A549 (cell line): ENCODE measurements around the gene KCNMA1.

Source experiments
- CBX2 ChIP-seq: fragments of 200-600 bp; sonication (generic); IDR thresholded peaks from 2 replicates; pipeline ENCODE4 v1.6.1; 2016; ENCODE audit warnings: low read depth, mild to moderate bottlenecking, borderline replicate concordance
- CHD4 ChIP-seq: fragments of 200-600 bp; sonication (generic); IDR thresholded peaks from 2 replicates; pipeline ENCODE4 v1.6.1; 2016; ENCODE audit warnings: antibody characterized with exemption, mild to moderate bottlenecking, borderline replicate concordance
- CTCF ChIP-seq: fragments of >200 bp; sonication (Bioruptor Twin); formaldehyde crosslinking; IDR thresholded peaks from 3 replicates; pipeline ENCODE4 v1.5.1; 2016
- EP300 ChIP-seq, 2 experiments: fragments of >200 bp; sonication (Bioruptor Twin); formaldehyde crosslinking; IDR thresholded peaks; 2 replicates in 1 of 2; 3 replicates in 1 of 2; pipeline ENCODE4 v1.6.1; 2016 to 2017
- MYC ChIP-seq: IDR thresholded peaks from 2 replicates; pipeline ENCODE4 v1.6.1; 2012; ENCODE audit warnings: mild to moderate bottlenecking, inconsistent platforms, low read length, improper control_type of control experiment, borderline replicate concordance
- PHF8 ChIP-seq: fragments of 200-600 bp; sonication (generic); IDR thresholded peaks from 2 replicates; pipeline ENCODE4 v1.6.1; 2016; ENCODE audit warnings: low read depth, mild to moderate bottlenecking, antibody characterized with exemption, moderate library complexity, borderline replicate concordance
- RAD21 ChIP-seq, 2 experiments: fragments of >200 bp in 1 of 2; sonication (Bioruptor Twin) in 1 of 2; formaldehyde crosslinking in 1 of 2; IDR thresholded peaks in 1 of 2; conservative IDR thresholded peaks in 1 of 2; 2 replicates in 1 of 2; 3 replicates in 1 of 2; pipeline ENCODE4 v1.6.1; 2012 to 2018; ENCODE audit warnings: inconsistent platforms in 1 of 2
- ZFP36 ChIP-seq: fragments of 450-650 bp; IDR thresholded peaks from 2 replicates; pipeline ENCODE4 v1.6.1; 2014; ENCODE audit warnings: borderline replicate concordance; ENCODE audit not compliant: partially characterized antibody
- TF ChIP-seq, protein P1 (sequence below): fragments of 200-600 bp; sonication (generic); IDR thresholded peaks from 2 replicates; pipeline ENCODE4 v1.6.1; 2016; ENCODE audit warnings: antibody characterized with exemption, mild to moderate bottlenecking, moderate library complexity

- TF ChIP-seq MYC (no peak), CTCF (no peak), RAD21 (conservative IDR thresholded peaks at IDR 0.05 in 1 of 2, IDR thresholded peaks at IDR 0.05 in 1 of 2) (no peak), EP300 (IDR thresholded peaks at IDR 0.05) (no peak), CHD4 (no peak), CBX2 (no peak), PHF8 (no peak), ZFP36 (no peak)
- TF ChIP-seq, protein P1, sequence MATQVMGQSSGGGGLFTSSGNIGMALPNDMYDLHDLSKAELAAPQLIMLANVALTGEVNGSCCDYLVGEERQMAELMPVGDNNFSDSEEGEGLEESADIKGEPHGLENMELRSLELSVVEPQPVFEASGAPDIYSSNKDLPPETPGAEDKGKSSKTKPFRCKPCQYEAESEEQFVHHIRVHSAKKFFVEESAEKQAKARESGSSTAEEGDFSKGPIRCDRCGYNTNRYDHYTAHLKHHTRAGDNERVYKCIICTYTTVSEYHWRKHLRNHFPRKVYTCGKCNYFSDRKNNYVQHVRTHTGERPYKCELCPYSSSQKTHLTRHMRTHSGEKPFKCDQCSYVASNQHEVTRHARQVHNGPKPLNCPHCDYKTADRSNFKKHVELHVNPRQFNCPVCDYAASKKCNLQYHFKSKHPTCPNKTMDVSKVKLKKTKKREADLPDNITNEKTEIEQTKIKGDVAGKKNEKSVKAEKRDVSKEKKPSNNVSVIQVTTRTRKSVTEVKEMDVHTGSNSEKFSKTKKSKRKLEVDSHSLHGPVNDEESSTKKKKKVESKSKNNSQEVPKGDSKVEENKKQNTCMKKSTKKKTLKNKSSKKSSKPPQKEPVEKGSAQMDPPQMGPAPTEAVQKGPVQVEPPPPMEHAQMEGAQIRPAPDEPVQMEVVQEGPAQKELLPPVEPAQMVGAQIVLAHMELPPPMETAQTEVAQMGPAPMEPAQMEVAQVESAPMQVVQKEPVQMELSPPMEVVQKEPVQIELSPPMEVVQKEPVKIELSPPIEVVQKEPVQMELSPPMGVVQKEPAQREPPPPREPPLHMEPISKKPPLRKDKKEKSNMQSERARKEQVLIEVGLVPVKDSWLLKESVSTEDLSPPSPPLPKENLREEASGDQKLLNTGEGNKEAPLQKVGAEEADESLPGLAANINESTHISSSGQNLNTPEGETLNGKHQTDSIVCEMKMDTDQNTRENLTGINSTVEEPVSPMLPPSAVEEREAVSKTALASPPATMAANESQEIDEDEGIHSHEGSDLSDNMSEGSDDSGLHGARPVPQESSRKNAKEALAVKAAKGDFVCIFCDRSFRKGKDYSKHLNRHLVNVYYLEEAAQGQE: no peak
These were observed 661.5 kb downstream of the KCNMA1 start for GRCh38 chr10:76976142-76976541.
